Mucosa of gallbladder (tissue), 1 donor: ENCODE measurements around the gene CLCN1. TPM values are rescaled to one million over a fixed set of nuclear protein-coding genes. Genes with fewer than 3 reads are reported as not detected.

Experiments used
- DNase-seq: peaks from one replicate; pipeline ENCODE4 v3.0.0-alpha.2; 2020; ENCODE audit warnings: low spot score
- total RNA-seq: library from RNA; stranded (reverse); gene quantifications from one replicate; pipeline ENCODE4 v1.2.1, GENCODE V29; 2021
- donor health status: DM: no; HTN: no; CAD: no.

CLCN1 gene
- total RNA-seq, 1 donor from 2014 or later: 1.2 TPM

GRCh38 chr7:143396625-143397556 lies 81.0 kb downstream of the CLCN1 start:
- DNase-seq: no peak

DNA sequence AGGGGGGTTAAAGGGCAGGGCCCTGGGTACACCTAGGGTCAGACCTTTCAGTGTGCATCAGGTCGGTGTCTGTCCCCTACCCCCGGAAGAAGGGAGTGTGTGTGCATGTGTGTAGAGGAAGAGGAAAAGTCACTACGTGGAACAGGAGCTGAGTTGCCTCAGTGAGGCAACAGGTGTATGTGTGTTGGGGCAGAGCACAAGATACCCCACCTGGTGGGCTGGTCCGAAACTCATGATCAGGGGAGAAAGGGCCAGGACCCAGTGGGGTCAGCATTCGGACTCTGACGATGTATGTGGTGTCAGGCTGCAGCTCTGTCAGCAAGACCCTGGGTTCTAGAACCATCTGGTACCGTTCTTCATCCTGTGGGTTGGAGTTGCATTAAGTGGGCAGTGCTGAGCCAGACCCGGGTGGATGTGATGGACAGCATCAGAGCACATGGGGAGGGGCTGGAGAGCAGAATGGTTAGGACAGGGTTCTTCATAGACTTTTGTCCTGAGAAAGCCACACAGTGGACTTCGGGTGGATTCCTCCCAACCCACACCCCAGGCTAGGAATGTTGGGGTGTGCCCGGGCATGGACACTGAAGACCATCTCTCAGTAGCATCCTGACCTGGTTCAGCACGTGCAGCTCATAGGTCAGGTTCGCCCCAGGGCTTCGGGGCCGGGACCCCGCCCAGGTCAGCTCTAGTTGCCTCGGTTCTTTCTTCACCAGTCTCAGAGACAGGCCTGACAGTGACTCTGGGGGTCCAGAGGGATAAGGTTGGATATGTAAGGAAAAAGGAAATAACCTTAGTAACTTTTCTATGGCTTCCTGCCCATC lies 82.0 kb downstream of the CLCN1 start:
- no peak for DNase-seq

DNA sequence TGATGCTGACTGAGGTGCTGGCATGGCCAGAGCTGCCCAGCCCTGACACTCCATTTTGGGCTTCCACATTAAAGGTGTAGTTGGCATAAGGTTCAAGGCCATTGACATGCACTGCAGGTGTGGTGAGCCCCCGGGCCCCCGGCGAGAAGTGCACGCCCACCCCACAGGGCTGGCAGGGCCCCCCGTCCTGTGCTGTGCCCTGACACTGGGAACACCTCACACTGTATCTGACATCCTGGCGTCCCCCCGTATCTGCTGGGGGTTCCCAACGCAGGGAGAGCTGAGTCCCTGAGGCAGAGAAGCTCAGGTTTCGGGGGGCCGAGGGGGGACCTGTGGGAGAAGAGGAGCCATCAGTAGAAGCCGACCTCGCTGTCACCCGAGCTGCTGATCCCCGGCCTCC lies 82.7 kb downstream of the CLCN1 start:
- DNase-seq: no peak

GRCh38 chr7:143399151-143399550 lies 83.2 kb downstream of the CLCN1 start:
- DNase-seq: no peak

- no peak for DNase-seq
Observed at GRCh38 chr7:143399642-143400041, 83.7 kb downstream of the CLCN1 start.

DNA sequence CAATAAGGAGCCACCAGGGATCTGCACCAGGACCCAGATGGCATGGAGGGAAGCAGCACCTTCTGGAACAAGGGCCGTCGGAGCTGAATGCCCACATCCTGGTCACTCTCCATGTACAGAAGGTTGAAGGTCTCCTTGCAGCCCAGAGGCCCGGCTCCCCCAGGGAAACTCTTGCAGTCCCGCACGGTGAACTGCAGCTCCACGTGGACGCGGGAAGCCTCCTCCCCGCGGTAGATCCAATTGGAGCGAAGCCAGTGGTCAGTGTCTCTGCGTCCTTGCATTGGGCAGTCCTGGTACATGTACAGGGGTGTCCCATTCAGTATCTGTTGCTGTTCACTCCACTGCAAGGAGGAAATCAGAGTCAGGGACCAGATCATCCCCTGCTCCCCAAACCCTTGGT lies 85.4 kb downstream of the CLCN1 start:
- no peak for DNase-seq

Other genes with a start within 250 kb of the CLCN1 start
- not detected for gene PIP, start 184.0 kb upstream of the CLCN1 start, total RNA-seq
- not detected for gene TAS2R39, start 132.7 kb upstream of the CLCN1 start, total RNA-seq
- gene TAS2R40, start 94.1 kb upstream of the CLCN1 start, total RNA-seq: not detected
- gene GSTK1, start 52.7 kb upstream of the CLCN1 start, total RNA-seq: 252 TPM
- gene TMEM139, start 31.2 kb upstream of the CLCN1 start, total RNA-seq: 47.8 TPM
- 38.7 TPM for gene CASP2, start 27.8 kb upstream of the CLCN1 start, total RNA-seq
- gene FAM131B, start 46.6 kb downstream of the CLCN1 start, total RNA-seq: 6.6 TPM
- gene ZYX, start 65.2 kb downstream of the CLCN1 start, total RNA-seq: 276 TPM
- 38.0 TPM for gene EPHA1, start 92.7 kb downstream of the CLCN1 start, total RNA-seq
- not detected for gene TAS2R60, start 127.3 kb downstream of the CLCN1 start, total RNA-seq
- not detected for gene TAS2R41, start 161.8 kb downstream of the CLCN1 start, total RNA-seq